ENCODE data around the gene RGR.
"Not testable (repeated sequence)": the region's sequence is repeated elsewhere in the genome, so short reads cannot be mapped to it uniquely, and the experiment has no call there.

RGR gene

GRCh38 chr10:84261236-84261915, 16.5 kb downstream of the RGR start:
- DNase-seq: no peak

- DNase-seq: no peak
Observed at GRCh38 chr10:84262190-84262956, 17.5 kb downstream of the RGR start.

DNA sequence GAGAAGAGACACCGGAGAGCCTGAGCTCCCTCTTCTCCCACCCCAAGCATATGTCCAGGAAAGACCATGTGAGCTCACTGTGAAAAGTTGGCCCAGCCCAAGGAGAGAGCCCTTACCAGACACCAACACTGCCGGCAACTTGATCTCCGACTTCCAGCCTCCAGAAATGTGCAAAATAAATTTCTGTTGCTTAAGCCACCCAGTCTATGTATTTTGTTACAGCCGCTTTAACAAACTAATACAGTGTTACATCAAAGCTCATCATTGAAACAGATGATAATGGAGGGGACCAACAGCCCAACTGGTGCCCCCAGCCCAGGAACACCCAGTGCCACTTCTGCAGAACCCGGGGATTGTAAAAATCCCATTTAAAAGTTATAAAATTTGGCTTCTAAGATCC, 18.9 kb downstream of the RGR start:
- no peak for DNase-seq

- DNase-seq: peak; percentile 76 to 83
Observed at GRCh38 chr10:84264611-84265141, 19.8 kb downstream of the RGR start.

DNA sequence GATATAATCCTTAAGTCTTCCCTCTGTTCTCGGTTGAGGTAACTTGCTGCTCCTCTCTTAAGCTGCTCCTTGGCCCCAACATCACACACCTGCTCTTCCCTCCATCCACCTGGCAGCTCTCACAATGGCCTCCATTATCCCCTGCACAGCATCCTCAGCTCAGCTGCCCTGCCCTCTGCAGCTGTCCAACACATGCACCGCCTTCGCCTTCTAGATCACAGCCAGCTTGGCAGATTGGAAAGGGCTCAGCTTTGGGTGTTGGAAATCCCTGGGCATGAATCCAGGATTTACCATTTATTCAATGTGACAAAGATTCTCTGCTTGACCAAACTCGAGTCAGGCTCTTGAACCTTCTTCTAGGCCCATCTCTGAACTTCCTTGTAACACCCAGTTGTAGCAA, 20.6 kb downstream of the RGR start:
- no peak for DNase-seq

DNA sequence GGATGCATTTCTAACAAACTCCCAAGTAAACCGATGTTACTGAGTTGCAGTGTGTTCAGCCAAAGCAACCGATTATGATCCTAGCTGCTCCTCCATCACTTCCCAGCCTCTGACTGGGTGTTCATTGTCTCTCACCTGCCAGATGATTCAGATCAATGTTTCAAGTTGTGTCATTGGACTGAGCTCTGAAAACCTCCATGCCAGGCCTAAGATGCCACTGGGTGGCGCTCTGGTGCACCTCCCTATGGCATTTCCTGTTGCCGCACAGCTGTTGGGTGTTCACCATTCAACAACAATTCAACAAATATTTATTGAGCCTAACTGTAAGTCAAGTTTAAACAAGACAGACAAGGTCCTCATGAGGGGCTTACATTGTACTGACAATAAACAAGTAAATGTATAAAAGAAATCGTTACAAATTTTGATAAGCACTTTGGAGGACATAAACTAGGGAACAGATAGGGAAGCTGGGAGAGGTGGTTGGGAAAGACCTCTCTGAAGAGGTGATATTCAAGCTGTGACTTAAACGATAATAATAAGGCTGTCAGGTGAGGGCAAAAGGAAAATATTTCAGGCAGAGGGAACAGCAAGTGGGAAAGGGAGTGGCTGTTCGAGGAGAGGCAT, 22.8 kb downstream of the RGR start:
- DNase-seq: peak; percentile 89 to 90

DNA sequence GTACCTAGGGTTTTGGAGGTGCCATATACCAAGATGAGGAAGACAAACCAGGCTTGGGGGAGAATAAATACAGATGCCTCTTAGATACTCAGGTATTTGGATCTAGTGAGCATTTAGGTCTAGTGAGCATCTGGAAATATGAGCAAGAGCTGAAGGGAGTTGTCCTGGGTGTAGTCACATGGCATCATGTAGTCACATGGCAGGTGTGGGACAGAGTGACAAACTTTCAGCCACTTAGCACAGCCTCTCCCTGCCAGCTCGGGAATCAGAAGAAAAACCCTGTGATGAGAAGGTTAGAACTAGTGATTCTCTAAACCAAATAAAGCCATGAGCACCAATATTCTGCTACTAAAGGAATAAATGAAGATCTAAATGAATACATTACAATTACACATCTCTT, 24.3 kb downstream of the RGR start:
- no peak for DNase-seq

DNA sequence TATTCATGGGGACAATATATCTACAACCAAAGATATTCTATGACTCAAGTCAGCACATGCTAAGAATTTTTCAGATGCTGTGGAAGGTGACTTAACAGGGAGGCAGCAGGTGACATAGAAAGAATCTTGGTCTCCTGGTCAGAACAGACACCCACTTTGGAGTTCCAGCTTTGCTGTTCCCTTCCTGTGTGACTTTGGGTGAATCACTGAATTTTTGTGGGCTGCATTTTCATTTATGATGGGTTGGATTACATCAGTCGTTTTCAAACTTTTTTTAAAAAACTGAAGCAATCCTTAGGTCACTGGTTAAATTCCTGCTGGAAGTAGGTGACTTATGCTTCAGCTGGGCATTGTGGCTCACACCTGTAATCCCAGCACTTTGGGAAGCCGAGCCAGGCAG, 24.9 kb downstream of the RGR start:
- no peak for DNase-seq

DNA sequence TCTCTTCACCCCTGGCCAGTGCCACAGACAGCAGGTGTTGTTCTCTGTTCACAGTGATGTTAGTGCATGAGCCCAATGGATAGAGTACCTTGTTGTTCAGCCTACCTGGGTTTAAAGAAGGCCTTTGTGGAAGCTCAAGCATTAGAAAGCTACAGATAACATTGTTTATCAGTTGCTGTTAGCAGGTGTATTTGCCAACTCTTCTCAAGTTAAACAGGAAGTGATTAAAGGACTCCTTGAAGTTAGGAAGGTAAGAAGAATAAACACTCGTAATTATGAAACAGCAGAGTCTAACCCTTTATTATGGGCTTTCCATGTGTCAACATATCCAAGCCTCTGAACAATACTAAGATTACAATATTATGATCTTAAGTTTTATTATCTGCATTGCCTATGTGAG, 25.9 kb downstream of the RGR start:
- DNase-seq: no peak

DNA sequence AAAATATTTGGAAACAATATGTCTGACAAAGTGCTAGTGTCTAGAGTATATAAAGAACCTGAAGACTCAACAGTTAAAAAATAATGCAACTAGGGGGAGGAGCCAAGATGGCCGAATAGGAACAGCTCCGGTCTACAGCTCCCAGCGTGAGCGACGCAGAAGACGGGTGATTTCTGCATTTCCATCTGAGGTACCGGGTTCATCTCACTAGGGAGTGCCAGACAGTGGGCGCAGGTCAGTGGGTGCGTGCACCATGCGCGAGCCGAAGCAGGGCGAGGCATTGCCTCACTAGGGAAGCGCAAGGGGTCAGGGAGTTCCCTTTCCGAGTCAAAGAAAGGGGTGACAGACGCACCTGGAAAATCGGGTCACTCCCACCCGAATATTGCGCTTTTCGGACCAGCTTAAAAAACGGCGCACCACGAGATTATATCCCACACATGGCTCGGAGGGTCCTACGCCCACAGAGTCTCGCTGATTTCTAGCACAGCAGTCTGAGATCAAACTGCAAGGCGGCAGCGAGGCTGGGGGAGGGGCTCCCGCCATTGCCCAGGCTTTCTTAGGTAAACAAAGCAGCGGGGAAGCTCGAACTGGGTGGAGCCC, 35.1 kb downstream of the RGR start:
- not testable (repeated sequence) for DNase-seq

DNA sequence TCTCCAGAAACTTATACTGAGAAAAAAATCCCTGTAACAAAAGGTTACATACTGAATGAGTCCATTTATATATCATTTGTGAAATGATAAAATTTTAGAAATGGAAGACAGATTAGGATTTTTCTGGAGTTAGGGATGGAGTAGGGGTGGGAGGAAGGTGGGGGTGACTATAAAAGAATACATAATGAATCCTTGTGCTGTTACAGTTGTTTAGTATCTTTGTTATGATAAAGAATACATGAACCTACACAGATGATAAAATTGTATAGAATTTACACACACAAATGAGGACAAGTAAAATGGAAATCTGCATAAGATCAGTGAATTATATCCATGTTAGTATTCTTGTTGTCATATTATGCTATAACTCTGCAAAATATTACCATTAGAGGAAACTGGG, 41.8 kb downstream of the RGR start:
- DNase-seq: no peak

DNA sequence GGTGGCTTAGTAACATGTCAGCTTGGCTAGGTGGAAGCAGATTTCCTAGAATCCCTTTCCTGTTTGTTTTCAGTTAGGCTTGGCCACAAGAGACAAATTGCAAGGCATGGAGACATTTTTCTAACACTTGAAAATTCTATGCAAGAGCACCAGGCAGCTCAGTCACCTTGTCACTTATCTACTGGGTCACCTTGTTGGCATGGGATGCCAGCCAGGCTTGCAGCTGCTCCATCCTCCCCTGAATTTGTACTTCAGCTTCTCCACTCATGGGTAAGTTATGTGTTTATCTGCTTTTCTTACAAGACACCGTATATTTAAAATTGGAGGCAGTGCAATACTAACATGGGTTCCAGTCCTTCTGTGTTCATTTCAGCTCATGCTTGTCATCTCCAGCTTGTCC, 43.3 kb downstream of the RGR start:
- DNase-seq: no peak

DNA sequence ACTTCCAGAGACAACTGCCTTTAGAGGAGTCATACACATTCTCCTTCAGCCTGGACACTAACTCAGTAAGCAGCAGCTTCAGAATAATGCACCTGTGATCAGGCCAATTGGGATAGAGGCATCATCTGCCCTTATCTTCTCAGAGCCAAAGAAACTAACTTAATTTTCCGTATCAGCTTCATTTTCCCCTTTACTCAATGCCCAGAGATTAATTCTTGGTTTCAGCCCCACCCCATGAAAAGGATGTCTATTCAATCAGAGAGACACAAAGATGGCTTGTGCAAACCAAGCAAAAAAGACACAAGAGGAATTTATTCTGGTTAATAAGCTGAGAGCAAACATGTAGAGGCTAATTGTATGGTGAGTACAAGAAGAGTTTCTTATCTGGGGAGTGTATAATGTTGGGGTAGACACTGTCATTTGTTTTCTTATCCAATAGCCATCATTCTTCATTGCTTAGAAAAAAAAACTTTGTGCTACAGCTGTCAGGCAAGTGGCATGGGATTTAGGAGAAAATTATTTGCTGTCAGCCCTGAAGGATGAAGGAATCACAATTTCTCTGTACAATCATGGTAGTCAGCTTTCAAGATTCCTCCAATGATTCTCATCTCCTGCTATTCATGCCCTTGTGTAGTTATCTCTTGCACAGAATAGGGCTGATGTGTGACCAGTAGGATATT, 44.8 kb downstream of the RGR start:
- DNase-seq: no peak

GRCh38 chr10:84290235-84290634, 45.4 kb downstream of the RGR start:
- no peak for DNase-seq

GRCh38 chr10:84291384-84291783, 46.5 kb downstream of the RGR start:
- DNase-seq: no peak

GRCh38 chr10:84292502-84292901, 47.6 kb downstream of the RGR start:
- DNase-seq: no peak

DNA sequence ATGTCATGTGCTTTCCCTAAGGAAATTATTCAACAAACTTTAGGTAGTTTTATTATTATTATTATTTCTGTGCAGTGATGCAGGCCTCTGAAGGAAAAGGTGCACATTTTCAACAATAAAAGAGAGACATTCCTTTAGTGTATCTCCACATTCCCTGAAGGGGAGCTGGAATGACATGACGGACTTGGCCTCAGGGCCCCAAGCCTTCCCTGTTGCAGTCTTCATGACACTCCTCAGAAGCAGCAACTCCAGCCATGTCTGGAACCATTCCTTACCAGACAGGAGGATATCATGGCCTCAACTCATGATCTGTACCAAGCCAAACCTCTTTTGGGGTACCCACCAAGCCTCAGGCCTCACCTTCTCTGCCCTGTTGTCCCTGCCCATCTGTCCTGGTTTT, 48.3 kb downstream of the RGR start:
- no peak for DNase-seq

- DNase-seq: peak; percentile 24 to 43
Observed at GRCh38 chr10:84293574-84294016, 48.7 kb downstream of the RGR start.

GRCh38 chr10:84294766-84295447, 50.1 kb downstream of the RGR start:
- no peak for DNase-seq

DNA sequence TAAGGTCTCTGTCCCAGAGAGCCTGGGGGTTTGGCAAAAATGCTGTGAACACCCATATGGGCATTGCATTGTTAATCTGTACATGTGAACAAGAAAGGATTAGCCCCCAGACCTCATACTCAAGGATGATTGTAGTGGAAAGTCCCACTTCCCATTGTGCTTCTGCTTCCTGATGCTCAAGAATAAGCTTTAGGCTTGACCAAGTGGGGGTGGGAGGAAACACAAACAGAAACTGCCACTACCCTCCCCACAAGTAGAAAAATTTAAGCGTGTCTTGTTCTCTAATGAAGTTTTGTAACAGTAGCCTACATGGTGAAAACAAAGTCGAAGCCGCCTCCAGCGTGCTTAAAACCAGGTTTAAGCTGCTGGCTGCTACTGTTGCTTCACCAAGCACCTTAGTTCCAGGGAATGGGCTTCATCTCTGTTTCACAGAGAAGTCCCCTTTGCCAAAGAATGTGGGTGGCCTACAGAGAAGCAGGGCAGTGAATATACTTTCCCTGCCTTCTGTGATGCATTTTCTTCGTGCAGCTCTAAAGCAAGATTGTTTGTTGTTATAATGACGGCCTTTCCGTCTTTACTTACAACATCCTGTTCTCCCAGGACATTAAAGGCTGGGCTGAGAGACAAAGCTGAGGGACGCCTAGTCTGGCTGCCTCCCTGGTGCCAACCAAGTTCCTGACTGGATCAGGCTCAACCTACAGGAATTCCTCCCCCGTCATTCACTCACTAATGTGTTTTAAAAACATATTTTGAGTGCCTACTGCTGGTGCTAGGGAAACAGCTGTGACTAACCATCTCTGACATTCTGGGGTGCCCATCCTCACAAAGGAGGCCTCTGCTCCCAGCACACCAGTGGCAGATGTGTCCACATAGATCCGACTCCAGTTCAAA, 51.5 kb downstream of the RGR start:
- DNase-seq: no peak

DNA sequence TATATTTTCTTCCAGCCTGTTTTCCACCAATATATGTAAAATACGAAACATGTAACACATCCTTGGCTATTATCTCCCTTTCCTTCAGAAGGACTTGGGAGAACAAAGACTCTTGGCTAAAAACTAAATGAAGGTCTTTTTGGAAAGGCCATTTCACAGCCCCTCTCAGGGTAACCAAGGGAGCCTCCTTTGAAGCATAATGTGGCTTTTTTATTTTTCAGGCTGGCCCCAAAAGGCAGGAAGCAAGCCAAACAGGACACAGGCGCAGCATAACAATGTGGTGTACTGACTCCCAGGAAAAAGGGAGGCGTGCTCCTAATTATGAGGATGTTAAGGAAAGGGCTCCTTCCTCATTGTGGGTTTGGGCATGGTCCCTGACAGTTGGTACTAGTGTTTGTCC, 53.2 kb downstream of the RGR start:
- no peak for DNase-seq

Data from activated CD4-positive, alpha-beta T cell treated with anti-CD3 and anti-CD28 coated beads, Interleukin-2, amount 50 U/mL, for 48 hours (primary cell).